MM.1S (cell line): ENCODE measurements around the gene PTPRN.

Experiments used
- DNase-seq: peaks from one replicate; pipeline ENCODE4 v3.0.0-alpha.2; 2015
- H2AFZ ChIP-seq: fragments of 300-600 bp; sonication (generic); 2 replicates; pipeline ENCODE4 v1.6.0; 2016; ENCODE audit warnings: antibody characterized with exemption, low read length
- H3F3A ChIP-seq: fragments of 300-600 bp; sonication (generic); 2 replicates; pipeline ENCODE4 v1.6.1; 2016; ENCODE audit warnings: mild to moderate bottlenecking, antibody characterized with exemption, low read length, moderate library complexity, mixed read lengths; ENCODE audit not compliant: insufficient read depth
- H3K27ac ChIP-seq: fragments of 300-600 bp; sonication (generic); 2 replicates; pipeline ENCODE4 v1.5.1; 2016; ENCODE audit warnings: mild to moderate bottlenecking, low read length
- H3K27me3 ChIP-seq: fragments of 300-600 bp; sonication (generic); replicated peaks from 2 replicates; pipeline ENCODE4 v1.6.0; 2016; ENCODE audit warnings: low read length; ENCODE audit not compliant: insufficient read depth
- H3K36me3 ChIP-seq: fragments of 300-600 bp; sonication (generic); replicated peaks from 2 replicates; pipeline ENCODE4 v1.6.1; 2016; ENCODE audit warnings: mild to moderate bottlenecking, low read length, mixed read lengths; ENCODE audit not compliant: insufficient read depth
- H3K4me1 ChIP-seq: fragments of 300-600 bp; sonication (generic); 2 replicates; pipeline ENCODE4 v1.6.1; 2016; ENCODE audit warnings: low read length, mixed read lengths
- H3K4me2 ChIP-seq: fragments of 300-600 bp; sonication (generic); 2 replicates; pipeline ENCODE4 v1.6.0; 2016; ENCODE audit warnings: low read depth, low read length
- H3K4me3 ChIP-seq: fragments of 300-600 bp; sonication (generic); 2 replicates; pipeline ENCODE4 v1.5.1; 2016; ENCODE audit warnings: low read length, mixed read lengths
- H3K79me2 ChIP-seq: fragments of 300-600 bp; sonication (generic); 2 replicates; pipeline ENCODE4 v1.6.1; 2016; ENCODE audit warnings: mixed run types, low read length, mixed read lengths
- H3K9ac ChIP-seq: fragments of 300-600 bp; sonication (generic); 2 replicates; pipeline ENCODE4 v1.6.1; 2016; ENCODE audit warnings: low read length, mixed read lengths
- H3K9me2 ChIP-seq: fragments of 300-600 bp; sonication (generic); replicated peaks from 2 replicates; pipeline ENCODE4 v1.6.1; 2016; ENCODE audit warnings: mild to moderate bottlenecking, low read length, mixed read lengths; ENCODE audit not compliant: insufficient read depth
- H3K9me3 ChIP-seq: fragments of 300-600 bp; sonication (generic); replicated peaks from 2 replicates; pipeline ENCODE4 v1.6.1; 2016; ENCODE audit warnings: mild to moderate bottlenecking, low read length, mixed read lengths; ENCODE audit not compliant: insufficient read depth
- H4K20me1 ChIP-seq: fragments of 300-600 bp; sonication (generic); 2 replicates; pipeline ENCODE4 v1.6.1; 2016; ENCODE audit warnings: mild to moderate bottlenecking, low read length, moderate library complexity, mixed read lengths; ENCODE audit not compliant: insufficient read depth
- CTCF ChIP-seq: fragments of 300-600 bp; sonication (generic); IDR thresholded peaks from 2 replicates; pipeline ENCODE4 v1.5.1; 2016; ENCODE audit warnings: antibody characterized with exemption, low read length, mixed read lengths
- EZH2 ChIP-seq: fragments of 300-600 bp; sonication (generic); optimal IDR thresholded peaks from 2 replicates; pipeline ENCODE3; 2017; ENCODE audit warnings: low read depth, mild to moderate bottlenecking, antibody characterized with exemption, low read length, mixed read lengths
- EZH2phosphoT487 ChIP-seq: fragments of 300-600 bp; sonication (generic); IDR thresholded peaks from 2 replicates; pipeline ENCODE4 v1.6.1; 2018; ENCODE audit warnings: antibody characterized with exemption, low read length

PTPRN gene

GRCh38 chr2:219298759-219299371 is 10.3 kb downstream of the PTPRN start:
- H2AFZ ChIP-seq, result 0 out of 2 replicates have a peak overlapping the region, but pooled peaks have one; percentile 5
- H3K9ac ChIP-seq, result no peak overlapping the region
- H3K27ac ChIP-seq, result no peak overlapping the region

GRCh38 chr2:219297766-219298456 is 11.3 kb downstream of the PTPRN start:
- Histone ChIP-seq H3K4me3 (no peak overlapping the region), H3K9me2 (no peaks in the 10 kb centered on the region), H3K9ac (no peak overlapping the region), H3F3A (peaks cover 10% of the 10 kb centered on the region; the same call in 1 of the 2 replicates), H4K20me1 (no peaks in the 10 kb centered on the region), H3K36me3 (no peaks in the 10 kb centered on the region), H3K27me3 (peaks cover 31% of the 10 kb centered on the region), H2AFZ (no peak overlapping the region), H3K4me1 (peaks cover 21% of the 10 kb centered on the region), H3K9me3 (no peaks in the 10 kb centered on the region), H3K27ac (no peak overlapping the region), H3K79me2 (no peaks in the 10 kb centered on the region), H3K4me2 (no peak overlapping the region)
- TF ChIP-seq CTCF (no peak), EZH2 (no peak), EZH2phosphoT487 (no peak)
- no peak for DNase-seq

More at GRCh38 chr2:219298759-219299371, 10.3 kb downstream of the PTPRN start:
- H3K79me2 ChIP-seq, result no peaks in the 10 kb centered on the region
- TF ChIP-seq EZH2phosphoT487, result no peak
- TF ChIP-seq CTCF, result peak; percentile 96
- no peak for TF ChIP-seq EZH2
- H4K20me1 ChIP-seq, result no peaks in the 10 kb centered on the region
- no peaks in the 10 kb centered on the region for H3K9me3 ChIP-seq
- H3F3A ChIP-seq, result peaks cover 10% of the 10 kb centered on the region; the same call in 1 of the 2 replicates
- H3K4me1 ChIP-seq, result peaks cover 21% of the 10 kb centered on the region
- DNase-seq, result peak; percentile 77
- H3K36me3 ChIP-seq, result no peaks in the 10 kb centered on the region
- H3K27me3 ChIP-seq, result peaks cover 40% of the 10 kb centered on the region
- no peaks in the 10 kb centered on the region for H3K9me2 ChIP-seq
- no peak overlapping the region for H3K4me3 ChIP-seq
- H3K4me2 ChIP-seq, result peak overlapping the region; percentile 20; the same call in 1 of the 2 replicates

GRCh38 chr2:219296631-219297391 is 12.4 kb downstream of the PTPRN start:
- Histone ChIP-seq H3K9me3 (no peaks in the 10 kb centered on the region), H3F3A (peaks cover 10% of the 10 kb centered on the region; the same call in 1 of the 2 replicates), H3K4me2 (no peak overlapping the region), H3K9ac (no peak overlapping the region), H4K20me1 (no peaks in the 10 kb centered on the region), H3K4me1 (peaks cover 21% of the 10 kb centered on the region), H3K36me3 (no peaks in the 10 kb centered on the region), H3K9me2 (no peaks in the 10 kb centered on the region), H3K27ac (no peak overlapping the region), H3K27me3 (peaks cover 30% of the 10 kb centered on the region), H2AFZ (no peak overlapping the region), H3K79me2 (no peaks in the 10 kb centered on the region), H3K4me3 (no peak overlapping the region)
- TF ChIP-seq CTCF, result no peak
- no peak for TF ChIP-seq EZH2
- TF ChIP-seq EZH2phosphoT487, result no peak
- DNase-seq, result no peak
